Endothelial cell of umbilical vein (primary cell): ENCODE results near the gene WNT9A. TPM values are rescaled to one million over a fixed set of nuclear protein-coding genes. Genes with fewer than 3 reads are reported as not detected.

Experiments used
- BruUV-seq: library from RNA; stranded (reverse); fragments of 400-500 nt; replicated peaks from 2 replicates; lab custom pipeline; 2021; lab: Mats Ljungman, UMichigan
- CTCF ChIA-PET: fragments of 300-600, 350-600 bp; sonication (Branson Sonifier 250); formaldehyde crosslinking; loops from one replicate; lab custom pipeline; 2021; ENCODE audit warnings: antibody characterized with exemption, inconsistent platforms; lab: Charles Lee
- POLR2A ChIA-PET: fragments of 300-600, 350-600 bp; sonication (Branson Sonifier 250); formaldehyde crosslinking; loops from one replicate; lab custom pipeline; 2021; ENCODE audit warnings: antibody characterized with exemption, inconsistent platforms; lab: Charles Lee
- DNase-seq: peaks from one replicate; pipeline ENCODE4 v3.0.0-alpha.2; 2011; ENCODE audit warnings: low read depth, low spot score
- FAIRE-seq: peaks from 2 replicates; lab custom pipeline; 2011; peaks lifted over from hg19 to GRCh38; lab: Jason Lieb, UNC
- H2AFZ ChIP-seq: 2 replicates; pipeline ENCODE4 v1.6.0; 2012; ENCODE audit warnings: low read depth, low read length, control low read depth, inconsistent platforms
- H3K27ac ChIP-seq: 2 replicates; pipeline ENCODE4 v1.5.1; 2011; ENCODE audit warnings: low read depth, mild to moderate bottlenecking, control low read depth, low read length, moderate library complexity; ENCODE audit not compliant: insufficient read depth
- H3K27me3 ChIP-seq, 2 experiments: 2 replicates each; pipeline versions ENCODE4 v1.6.0 to v1.6.1; 2011; ENCODE audit warnings: low read length in 2 of 2, mixed read lengths in 1 of 2; ENCODE audit not compliant: control insufficient read depth in 2 of 2, insufficient read depth in 2 of 2
- H3K36me3 ChIP-seq, 2 experiments: 2 replicates in 1 of 2; 3 replicates in 1 of 2; pipeline ENCODE4 v1.5.1; 2011; ENCODE audit warnings: low read length in 2 of 2, mild to moderate bottlenecking in 1 of 2, moderate library complexity in 1 of 2; ENCODE audit not compliant: control insufficient read depth in 2 of 2, insufficient read depth in 2 of 2; ENCODE audit errors: extremely low read depth in 1 of 2
- H3K4me1 ChIP-seq: 3 replicates; pipeline ENCODE4 v1.5.1; 2011; ENCODE audit warnings: mild to moderate bottlenecking, low read length; ENCODE audit not compliant: control insufficient read depth, insufficient read depth; ENCODE audit errors: extremely low read depth
- H3K4me2 ChIP-seq: 2 replicates; pipeline ENCODE4 v1.6.1; 2011; ENCODE audit warnings: low read length, control low read depth, mixed read lengths; ENCODE audit not compliant: insufficient read depth
- H3K4me3 ChIP-seq, 3 experiments: fragments of 200-600 bp in 1 of 3; sonication (generic), shearing (Covaris generic) in 1 of 3; replicated peaks in 1 of 3; 2 replicates each; pipeline ENCODE4 v1.5.1; 2011 to 2016; ENCODE audit warnings: control low read depth in 3 of 3, low read length in 3 of 3, mild to moderate bottlenecking in 2 of 3, inconsistent platforms in 1 of 3, low read depth in 1 of 3, moderate library complexity in 1 of 3; ENCODE audit not compliant: insufficient read depth in 1 of 3
- H3K79me2 ChIP-seq: 2 replicates; pipeline ENCODE4 v1.6.0; 2012; ENCODE audit warnings: low read length, inconsistent platforms; ENCODE audit not compliant: control insufficient read depth, insufficient read depth
- H3K9ac ChIP-seq: replicated peaks from 2 replicates; pipeline ENCODE3; 2011; ENCODE audit warnings: low read length, control low read depth; ENCODE audit not compliant: insufficient read depth; ENCODE audit errors: extremely low read depth
- H3K9me1 ChIP-seq: replicated peaks from 3 replicates; pipeline ENCODE4 v1.6.0; 2011; ENCODE audit warnings: mild to moderate bottlenecking, low read length; ENCODE audit not compliant: control insufficient read depth, insufficient read depth; ENCODE audit errors: extremely low read depth
- H3K9me3 ChIP-seq: replicated peaks from 2 replicates; pipeline ENCODE4 v1.5.1; 2012; ENCODE audit warnings: low read length, inconsistent platforms; ENCODE audit not compliant: control insufficient read depth, insufficient read depth
- H4K20me1 ChIP-seq: replicated peaks from 2 replicates; pipeline ENCODE3; 2011; ENCODE audit warnings: mild to moderate bottlenecking, low read length; ENCODE audit not compliant: control insufficient read depth, insufficient read depth; ENCODE audit errors: extremely low read depth
- EZH2 ChIP-seq: IDR thresholded peaks from 2 replicates; pipeline ENCODE4 v1.6.1; 2012; ENCODE audit warnings: borderline replicate concordance, low read depth, mild to moderate bottlenecking, moderate library complexity, low read length, inconsistent platforms; ENCODE audit not compliant: severe bottlenecking
- FOS ChIP-seq: IDR thresholded peaks from 2 replicates; pipeline ENCODE4 v1.6.1; 2011; ENCODE audit warnings: mild to moderate bottlenecking, low read length, moderate library complexity, borderline replicate concordance; ENCODE audit not compliant: insufficient read depth
- JUN ChIP-seq: IDR thresholded peaks from 2 replicates; pipeline ENCODE4 v1.6.1; 2011; ENCODE audit warnings: borderline replicate concordance, low read depth; ENCODE audit not compliant: insufficient read length, insufficient read depth
- MYC ChIP-seq: IDR thresholded peaks from one replicate; pipeline ENCODE4 v1.6.1; 2011; ENCODE audit warnings: mild to moderate bottlenecking, low read depth, low read length
- POLR2A ChIP-seq: IDR thresholded peaks from 2 replicates; pipeline ENCODE4 v1.6.1; 2012; ENCODE audit warnings: low read depth, mild to moderate bottlenecking, control low read depth, low read length
- POLR2AphosphoS5 ChIP-seq: IDR thresholded peaks from 2 replicates; pipeline ENCODE4 v1.6.1; 2012; ENCODE audit warnings: low read depth, mild to moderate bottlenecking, control low read depth, low read length, moderate library complexity; ENCODE audit not compliant: insufficient read depth
- dilution Hi-C: fragments of 300-500 bp; cut with MboI; formaldehyde crosslinking; loops from one replicate; pipeline ENCODE4 v1.15.0; 2019; ENCODE audit warnings: low sequenced_read_pairs; ENCODE audit not compliant: extremely low pct_ligation_motif_present
- intact Hi-C: fragments of 100-400 bp; cut with micrococcal nuclease; formaldehyde crosslinking; loops from one replicate; pipeline ENCODE4 v1.10.0; 2022
- polyA plus RNA-seq, 4 experiments: library from polyadenylated mRNA; depleted of rRNA in 3 of 4; stranded (reverse) in 3 of 4; unstranded in 1 of 4; fragments of >200 nt; gene quantifications; 2 replicates each; pipeline versions ENCODE4 v1.2.1 to v1.2.3, GENCODE V29; 2011 to 2012; ENCODE audit warnings: missing spikeins in 1 of 4
- total RNA-seq: library from RNA; stranded (reverse); gene quantifications from 2 replicates; pipeline ENCODE4 v1.2.3, GENCODE V29; 2021
- TF ChIP-seq, protein P1 (sequence below): IDR thresholded peaks from 2 replicates; pipeline ENCODE4 v1.6.1; 2011; ENCODE audit not compliant: insufficient read depth, insufficient read length
- TF ChIP-seq, protein P2 (sequence below), 2 donors: IDR thresholded peaks; 1 replicate in 1 of 2; 2 replicates in 1 of 2; pipeline ENCODE4 v1.5.1; 2011; ENCODE audit warnings: low read length in 2 of 2, mild to moderate bottlenecking in 2 of 2, moderate library complexity in 2 of 2, control low read depth in 1 of 2, inconsistent platforms in 1 of 2, low read depth in 1 of 2; ENCODE audit not compliant: insufficient read depth in 1 of 2; ENCODE audit errors: extremely low read depth in 1 of 2

WNT9A gene
- total and polyA plus RNA-seq, 2 donors (not counting 3 experiments of a cell fraction or from before 2014, with no cell fraction given), result 5.4 to 6.2 TPM

DNA sequence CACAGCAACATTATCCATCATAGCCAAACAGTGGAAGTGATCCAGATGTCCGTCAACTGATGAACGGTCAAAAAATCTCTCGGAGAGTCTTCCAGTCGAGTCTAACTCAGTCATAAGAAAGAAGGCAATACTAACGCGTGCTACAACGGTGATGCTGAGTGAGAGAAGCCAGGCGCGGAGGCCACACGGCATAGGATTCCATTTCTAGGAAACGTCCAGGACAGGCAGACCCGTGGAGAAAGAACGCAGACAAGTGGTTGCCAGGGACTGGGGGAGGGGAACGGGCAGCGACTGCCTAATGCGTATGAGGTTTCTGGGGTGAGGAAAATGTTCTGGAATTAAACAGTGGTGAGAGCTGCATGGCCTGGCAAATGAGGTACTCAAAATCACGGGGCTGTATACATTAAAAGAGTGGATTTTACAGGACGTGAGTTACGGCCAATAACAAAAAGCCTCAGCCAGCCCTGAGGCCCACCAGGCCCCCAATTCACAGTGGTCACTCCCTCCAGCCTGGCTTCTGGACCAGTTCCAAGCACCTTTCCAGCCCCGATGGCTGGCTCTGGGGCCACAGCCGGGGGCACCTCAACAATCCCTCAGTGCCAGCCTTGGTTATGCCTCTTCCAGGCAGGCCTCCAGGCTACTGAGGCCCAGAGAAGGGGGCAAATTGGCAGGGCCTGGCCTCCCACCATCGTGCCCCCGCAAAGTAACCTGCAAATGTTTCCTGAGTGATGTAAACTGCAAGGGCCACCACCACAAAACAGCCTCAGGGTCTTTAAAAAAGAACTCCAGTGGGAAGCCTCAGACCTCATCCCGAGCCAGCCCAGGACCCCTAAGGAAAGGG lies 3.4 kb downstream of the WNT9A start:
- DNase-seq (no peak), FAIRE-seq (no peak)
- Histone ChIP-seq H3K4me2 (no peak overlapping the region), H3K4me3 (no peak overlapping the region), H3K9me1 (no peaks in the 10 kb centered on the region), H3K36me3 (no peaks in the 10 kb centered on the region), H3K4me1 (peaks cover 16% of the 10 kb centered on the region), H3K27ac (no peak overlapping the region), H2AFZ (no peak overlapping the region), H3K27me3 (peaks cover 3 to 5% of the 10 kb centered on the region in 2 experiments), H3K9ac (no peak overlapping the region), H3K79me2 (no peaks in the 10 kb centered on the region), H3K9me3 (no peaks in the 10 kb centered on the region), H4K20me1 (no peaks in the 10 kb centered on the region)
- POLR2A ChIA-PET, result no interaction called here
- intact Hi-C loops (no loop called here), dilution Hi-C loops (no loop called here)
- CTCF ChIA-PET, result interaction anchor here (1.5 kb wide), 1 partner anchor 10 kb away, joined by 5 read pairs; no protein-coding TSS in a partner anchor
- no TSS peak for BruUV-seq
- TF ChIP-seq JUN (no peak), MYC (no peak), FOS (no peak), POLR2AphosphoS5 (no peak), POLR2A (no peak), EZH2 (no peak)
- TF ChIP-seq, protein P1, sequence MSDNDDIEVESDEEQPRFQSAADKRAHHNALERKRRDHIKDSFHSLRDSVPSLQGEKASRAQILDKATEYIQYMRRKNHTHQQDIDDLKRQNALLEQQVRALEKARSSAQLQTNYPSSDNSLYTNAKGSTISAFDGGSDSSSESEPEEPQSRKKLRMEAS, result no peak
- TF ChIP-seq, protein P2, sequence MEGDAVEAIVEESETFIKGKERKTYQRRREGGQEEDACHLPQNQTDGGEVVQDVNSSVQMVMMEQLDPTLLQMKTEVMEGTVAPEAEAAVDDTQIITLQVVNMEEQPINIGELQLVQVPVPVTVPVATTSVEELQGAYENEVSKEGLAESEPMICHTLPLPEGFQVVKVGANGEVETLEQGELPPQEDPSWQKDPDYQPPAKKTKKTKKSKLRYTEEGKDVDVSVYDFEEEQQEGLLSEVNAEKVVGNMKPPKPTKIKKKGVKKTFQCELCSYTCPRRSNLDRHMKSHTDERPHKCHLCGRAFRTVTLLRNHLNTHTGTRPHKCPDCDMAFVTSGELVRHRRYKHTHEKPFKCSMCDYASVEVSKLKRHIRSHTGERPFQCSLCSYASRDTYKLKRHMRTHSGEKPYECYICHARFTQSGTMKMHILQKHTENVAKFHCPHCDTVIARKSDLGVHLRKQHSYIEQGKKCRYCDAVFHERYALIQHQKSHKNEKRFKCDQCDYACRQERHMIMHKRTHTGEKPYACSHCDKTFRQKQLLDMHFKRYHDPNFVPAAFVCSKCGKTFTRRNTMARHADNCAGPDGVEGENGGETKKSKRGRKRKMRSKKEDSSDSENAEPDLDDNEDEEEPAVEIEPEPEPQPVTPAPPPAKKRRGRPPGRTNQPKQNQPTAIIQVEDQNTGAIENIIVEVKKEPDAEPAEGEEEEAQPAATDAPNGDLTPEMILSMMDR (IDR thresholded peaks at IDR 0.05; ENCODE audit: extremely low read depth in 1 of 2, insufficient read depth in 1 of 2, low read depth in 1 of 2, low read length in 2 of 2), result no peak
